ENCODE data around the gene SP1.
"Not testable (repeated sequence)": the region's sequence is repeated elsewhere in the genome, so short reads cannot be mapped to it uniquely, and the experiment has no call there.

Gene SP1

DNA sequence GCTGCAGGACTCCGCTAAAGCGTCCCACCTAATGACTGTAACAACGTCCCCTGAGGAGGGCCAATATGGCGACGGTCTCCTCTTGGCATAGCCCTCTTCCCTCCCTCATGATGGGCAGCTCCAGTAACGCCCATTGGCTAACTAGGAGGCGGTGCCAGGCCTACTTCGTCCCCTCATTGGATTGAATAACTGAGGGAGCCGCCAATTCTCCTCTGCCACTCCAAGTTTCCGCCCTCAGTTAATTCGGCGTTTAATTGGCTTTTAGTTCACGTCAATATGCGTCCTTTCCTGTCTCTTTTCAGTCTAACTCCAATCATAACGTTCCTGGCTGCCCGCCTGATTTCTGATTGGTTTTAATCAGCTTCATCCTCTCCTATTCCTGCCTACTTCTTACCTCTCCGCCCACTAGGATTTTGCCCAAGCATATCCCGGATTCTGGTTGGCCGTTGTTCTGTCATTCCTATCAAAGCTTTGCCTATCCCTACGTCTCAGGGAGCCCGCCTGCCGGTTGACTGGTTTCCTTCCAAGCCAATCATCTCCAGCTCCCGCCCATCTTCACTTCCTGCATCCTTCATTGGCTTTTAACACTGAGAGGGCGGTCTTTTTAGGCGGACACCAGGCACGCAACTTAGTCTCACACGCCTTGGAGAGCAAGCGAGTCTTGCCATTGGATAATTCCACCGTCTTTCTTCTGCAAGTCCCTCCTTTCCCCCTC lies 430 bp upstream of the SP1 start:
- peak overlapping the region; percentile 59 for H3K4me3 ChIP-seq (ENCODE audit: low read depth, low read length)
- H3K27me3 ChIP-seq (ENCODE audit: insufficient read depth, low read depth, severe bottlenecking), result no peaks in the 10 kb centered on the region
- no peaks in the 10 kb centered on the region for H3K9me3 ChIP-seq (ENCODE audit: severe bottlenecking)
- DNase-seq, result peak; percentile 99
- peaks cover 36% of the 10 kb centered on the region for H3K36me3 ChIP-seq
- TF ChIP-seq CTCF (IDR thresholded peaks at IDR 0.05; ENCODE audit: low read depth, low read length), result no peak
- peak overlapping the region; percentile 97 for H3K27ac ChIP-seq

- Histone ChIP-seq H3K4me3 (ENCODE audit: low read depth, low read length) (peak overlapping the region; percentile 59), H3K9me3 (ENCODE audit: severe bottlenecking) (no peaks in the 10 kb centered on the region), H3K27ac (peak overlapping the region; percentile 51), H3K27me3 (ENCODE audit: insufficient read depth, low read depth, severe bottlenecking) (no peaks in the 10 kb centered on the region), H3K36me3 (peaks cover 49% of the 10 kb centered on the region)
- TF ChIP-seq CTCF (IDR thresholded peaks at IDR 0.05; ENCODE audit: low read depth, low read length), result no peak
- peak; percentile 10 for DNase-seq
Observed at GRCh38 chr12:53380794-53381730, 1.1 kb downstream of the SP1 start.

- peak; percentile 56 for TF ChIP-seq CTCF (IDR thresholded peaks at IDR 0.05; ENCODE audit: low read depth, low read length)
- Histone ChIP-seq H3K36me3 (peaks cover 58% of the 10 kb centered on the region), H3K27me3 (ENCODE audit: insufficient read depth, low read depth, severe bottlenecking) (no peaks in the 10 kb centered on the region), H3K27ac (peak overlapping the region; percentile 51), H3K9me3 (ENCODE audit: severe bottlenecking) (no peaks in the 10 kb centered on the region), H3K4me3 (ENCODE audit: low read depth, low read length) (no peak overlapping the region)
- DNase-seq, result peak; percentile 42
Observed at GRCh38 chr12:53381731-53382630, 2.0 kb downstream of the SP1 start.

GRCh38 chr12:53383258-53383657 lies 3.3 kb downstream of the SP1 start:
- Histone ChIP-seq H3K9me3 (ENCODE audit: severe bottlenecking) (no peaks in the 10 kb centered on the region), H3K4me3 (ENCODE audit: low read depth, low read length) (no peak overlapping the region), H3K27me3 (ENCODE audit: insufficient read depth, low read depth, severe bottlenecking) (no peaks in the 10 kb centered on the region), H3K27ac (no peak overlapping the region), H3K36me3 (peaks cover 71% of the 10 kb centered on the region)
- no peak for DNase-seq
- no peak for TF ChIP-seq CTCF (IDR thresholded peaks at IDR 0.05; ENCODE audit: low read depth, low read length)

- H3K9me3 ChIP-seq (ENCODE audit: severe bottlenecking); DNase-seq; H3K27ac ChIP-seq; H3K4me3 ChIP-seq (ENCODE audit: low read depth, low read length); H3K27me3 ChIP-seq (ENCODE audit: insufficient read depth, low read depth, severe bottlenecking): not testable (repeated sequence)
- peaks cover 86% of the 10 kb centered on the region for H3K36me3 ChIP-seq
Observed at GRCh38 chr12:53386381-53386780, 6.4 kb downstream of the SP1 start.
